PC-9 (cell line): ENCODE results near the gene SGPL1. TPM values are rescaled to one million over a fixed set of nuclear protein-coding genes. Genes with fewer than 3 reads are reported as not detected.

ENCODE experiments used
- BruUV-seq: library from RNA; stranded (reverse); fragments of 400-500 nt; replicated peaks from 2 replicates; lab custom pipeline; 2021; lab: Mats Ljungman, UMichigan
- CTCF ChIA-PET: fragments of 300-600 bp; sonication (Branson Sonifier 250); formaldehyde crosslinking; loops from one replicate; lab custom pipeline; 2022; ENCODE audit warnings: antibody characterized with exemption; lab: Charles Lee
- POLR2A ChIA-PET: fragments of 300-600 bp; sonication (Branson Sonifier 250); formaldehyde crosslinking; loops from one replicate; lab custom pipeline; 2022; ENCODE audit warnings: antibody characterized with exemption; ENCODE audit not compliant: unreplicated experiment; lab: Charles Lee
- DNase-seq, 2 experiments: peaks; one replicate each; pipeline versions ENCODE4 v3.0.0 to v3.0.0-alpha.2; 2015 to 2022; ENCODE audit warnings: mixed read lengths in 1 of 2
- H2AFZ ChIP-seq: fragments of 200-600 bp; sonication (generic); 2 replicates; pipeline ENCODE4 v1.8.1; 2017; ENCODE audit warnings: antibody characterized with exemption
- H3F3A ChIP-seq: fragments of 200-600 bp; sonication (generic); 2 replicates; pipeline ENCODE4 v1.8.1; 2017; ENCODE audit warnings: antibody characterized with exemption, mild to moderate bottlenecking, low read depth; ENCODE audit not compliant: insufficient read depth
- H3K27ac ChIP-seq: fragments of 200-600 bp; sonication (generic); 2 replicates; pipeline ENCODE4 v1.6.1; 2016; ENCODE audit warnings: mixed run types
- H3K27me3 ChIP-seq: fragments of 200-600 bp; sonication (generic); 2 replicates; pipeline ENCODE4 v1.6.1; 2016; ENCODE audit warnings: low read depth, mixed run types; ENCODE audit not compliant: insufficient read depth
- H3K36me3 ChIP-seq: fragments of 200-600 bp; sonication (generic); 2 replicates; pipeline ENCODE4 v1.6.1; 2016; ENCODE audit warnings: low read depth, mixed run types
- H3K4me1 ChIP-seq: fragments of 200-600 bp; sonication (generic); replicated peaks from 2 replicates; pipeline ENCODE4 v1.6.1; 2016; ENCODE audit warnings: mixed run types; ENCODE audit not compliant: insufficient read depth
- H3K4me2 ChIP-seq: fragments of 200-600 bp; sonication (generic); 2 replicates; pipeline ENCODE4 v1.6.1; 2017; ENCODE audit warnings: mixed run types
- H3K4me3 ChIP-seq: fragments of 200-600 bp; sonication (generic); 2 replicates; pipeline ENCODE4 v1.6.1; 2016; ENCODE audit warnings: mixed run types
- H3K79me2 ChIP-seq: fragments of 200-600 bp; sonication (generic); 2 replicates; pipeline ENCODE4 v1.6.1; 2017; ENCODE audit warnings: low read depth, mixed run types
- H3K9me2 ChIP-seq: fragments of 200-600 bp; sonication (generic); 2 replicates; pipeline ENCODE4 v1.8.1; 2017; ENCODE audit warnings: mild to moderate bottlenecking; ENCODE audit not compliant: insufficient read depth
- H3K9me3 ChIP-seq: fragments of 200-600 bp; sonication (generic); 2 replicates; pipeline ENCODE4 v1.8.1; 2016; ENCODE audit warnings: low read depth; ENCODE audit not compliant: insufficient read depth
- H4K20me1 ChIP-seq: fragments of 200-600 bp; sonication (generic); 2 replicates; pipeline ENCODE4 v1.8.1; 2017; ENCODE audit not compliant: insufficient read depth
- CTCF ChIP-seq: fragments of 200-600 bp; sonication (generic); conservative IDR thresholded peaks from 2 replicates; pipeline ENCODE4 v1.6.1; 2017; ENCODE audit warnings: mixed run types, antibody characterized with exemption, mild to moderate bottlenecking, moderate library complexity
- EZH2 ChIP-seq: fragments of 200-600 bp; sonication (generic); IDR thresholded peaks from 2 replicates; pipeline ENCODE4 v1.8.0; 2017; ENCODE audit warnings: antibody characterized with exemption, low read depth
- intact Hi-C: fragments of 100-400 bp; cut with micrococcal nuclease; formaldehyde crosslinking; loops from one replicate; pipeline ENCODE4 v1.10.0; 2022; ENCODE audit not compliant: unreplicated experiment
- total RNA-seq: library from RNA; stranded (reverse); gene quantifications from 2 replicates; pipeline ENCODE4 v1.2.3, GENCODE V29; 2021

SGPL1 gene
- total RNA-seq, 1 experiment from 2014 or later: 96.9 TPM

- POLR2A ChIA-PET: no interaction called here
- Histone ChIP-seq H3K9me2 (no peaks in the 10 kb centered on the region), H3K27ac (no peak overlapping the region), H3K4me3 (no peak overlapping the region), H3F3A (no peaks in the 10 kb centered on the region), H4K20me1 (no peaks in the 10 kb centered on the region), H3K27me3 (peaks cover 66% of the 10 kb centered on the region), H2AFZ (no peak overlapping the region), H3K4me1 (no peaks in the 10 kb centered on the region), H3K79me2 (no peaks in the 10 kb centered on the region), H3K36me3 (no peaks in the 10 kb centered on the region), H3K9me3 (0 out of 2 replicates have a peak, but pooled peaks cover 3% of the 10 kb centered on the region), H3K4me2 (no peak overlapping the region)
- TF ChIP-seq EZH2 (no peak), CTCF (no peak)
- DNase-seq: no peak
- intact Hi-C loops: no loop called here
- BruUV-seq: no TSS peak
- CTCF ChIA-PET: no interaction called here
Observed at GRCh38 chr10:70911386-70911785, 95.6 kb downstream of the SGPL1 start.

DNA sequence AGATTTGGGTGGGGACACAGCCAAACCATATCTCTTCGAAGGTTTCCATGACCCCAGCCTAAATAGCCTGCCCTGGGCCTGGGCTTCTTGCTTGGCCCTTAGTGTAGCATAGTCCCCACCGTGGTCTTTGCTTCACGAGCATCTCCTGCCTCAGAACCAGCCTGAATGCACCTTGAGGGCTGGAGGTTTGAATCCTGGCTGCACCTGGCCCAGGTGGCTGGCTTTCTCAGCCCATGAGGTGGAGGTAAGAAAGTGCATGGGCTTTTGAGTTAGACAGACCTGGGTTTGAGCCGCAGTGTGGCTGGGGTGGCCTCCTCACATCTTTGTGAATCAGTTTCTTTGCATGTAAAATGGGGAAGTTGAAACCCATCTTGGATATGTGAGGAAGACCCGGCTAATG is 96.8 kb downstream of the SGPL1 start:
- no peaks in the 10 kb centered on the region for H3K9me2 ChIP-seq
- H3K4me2 ChIP-seq: no peak overlapping the region
- no peaks in the 10 kb centered on the region for H3K36me3 ChIP-seq
- H3K9me3 ChIP-seq: 0 out of 2 replicates have a peak, but pooled peaks cover 3% of the 10 kb centered on the region
- H2AFZ ChIP-seq: no peak overlapping the region
- H3F3A ChIP-seq: no peaks in the 10 kb centered on the region
- no peak overlapping the region for H3K27ac ChIP-seq
- H3K4me3 ChIP-seq: no peak overlapping the region
- no TSS peak for BruUV-seq
- H3K4me1 ChIP-seq: no peaks in the 10 kb centered on the region
- intact Hi-C loops: no loop called here
- ChIA-PET POLR2A (no interaction called here), CTCF (no interaction called here)
- no peaks in the 10 kb centered on the region for H4K20me1 ChIP-seq
- DNase-seq: no peak
- no peak for TF ChIP-seq EZH2
- TF ChIP-seq CTCF: no peak
- no peaks in the 10 kb centered on the region for H3K79me2 ChIP-seq
- peaks cover 66% of the 10 kb centered on the region for H3K27me3 ChIP-seq

DNA sequence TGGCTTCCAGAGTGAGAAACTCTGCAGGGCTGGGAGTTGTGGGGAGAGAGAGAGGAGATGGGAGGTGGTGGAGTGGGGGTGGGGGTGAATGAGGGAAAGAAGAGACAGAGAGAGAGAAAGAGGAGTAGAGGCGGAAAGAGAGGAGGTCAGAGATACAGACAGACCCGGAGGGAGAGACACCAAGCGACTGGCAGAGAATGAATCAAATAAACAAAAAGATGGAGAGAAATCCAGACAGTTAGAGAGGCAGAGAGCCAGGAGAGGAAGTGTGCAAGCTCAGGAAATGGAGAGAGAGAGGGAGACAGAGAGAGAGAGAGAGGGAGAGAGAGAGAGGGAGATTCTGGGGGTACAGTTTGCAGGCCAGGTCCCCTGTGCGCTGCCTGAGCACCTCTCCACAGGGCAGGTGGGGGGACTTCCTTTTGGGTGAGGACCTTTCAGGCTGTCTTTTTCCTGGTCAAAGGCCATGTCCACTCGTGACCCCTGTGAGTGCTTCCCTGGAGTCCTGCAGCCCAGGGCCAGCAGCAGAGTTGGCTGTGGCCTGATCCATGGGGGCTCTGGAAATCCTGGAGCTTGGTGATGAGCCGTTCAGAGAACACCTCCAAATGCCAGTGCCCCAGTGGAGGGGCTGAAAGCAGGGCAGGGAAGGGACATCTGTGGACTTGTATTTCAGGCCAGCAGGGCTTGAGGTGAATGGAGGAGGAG is 97.6 kb downstream of the SGPL1 start:
- POLR2A ChIA-PET: no interaction called here

More for the DNA sequence above, 97.6 kb downstream of the SGPL1 start:
- Histone ChIP-seq H3F3A (no peaks in the 10 kb centered on the region), H4K20me1 (no peaks in the 10 kb centered on the region), H3K36me3 (no peaks in the 10 kb centered on the region), H3K9me2 (no peaks in the 10 kb centered on the region), H3K9me3 (0 out of 2 replicates have a peak, but pooled peaks cover 3% of the 10 kb centered on the region), H3K27me3 (peaks cover 65% of the 10 kb centered on the region), H3K79me2 (no peaks in the 10 kb centered on the region), H3K4me1 (no peaks in the 10 kb centered on the region), H3K4me3 (no peak overlapping the region), H3K27ac (no peak overlapping the region), H3K4me2 (no peak overlapping the region), H2AFZ (no peak overlapping the region)
- CTCF ChIA-PET: no interaction called here
- DNase-seq: no peak
- TF ChIP-seq CTCF (no peak), EZH2 (no peak)
- BruUV-seq: no TSS peak
- intact Hi-C loops: no loop called here
